ENCODE measurements around the gene IGSF9B. TPM values are rescaled to one million over a fixed set of nuclear protein-coding genes. Genes with fewer than 3 reads are reported as not detected.

Gene IGSF9B
- total RNA-seq, 1 experiment from 2014 or later = 10.1 TPM

GRCh38 chr11:133887692-133888332 is 69.0 kb downstream of the IGSF9B start:
- H3K4me1 ChIP-seq (ENCODE audit: insufficient read depth, low read length, poor library complexity, severe bottlenecking) = no peaks in the 10 kb centered on the region
- no peak for DNase-seq (ENCODE audit: low spot score)
- intact Hi-C loops (cut with micrococcal nuclease; ENCODE audit: unreplicated experiment) = no loop called here
- H3K4me3 ChIP-seq (ENCODE audit: low read depth, low read length, poor library complexity, severe bottlenecking) = no peak overlapping the region
- no peaks in the 10 kb centered on the region for H3K9me3 ChIP-seq (ENCODE audit: low read depth, low read length, poor library complexity, severe bottlenecking)
- CTCF ChIA-PET = no interaction called here
- BruUV-seq (replicated peaks) = no TSS peak
- no peak overlapping the region for H3K27ac ChIP-seq (ENCODE audit: low read depth, low read length, poor library complexity, severe bottlenecking)
- POLR2A ChIA-PET (ENCODE audit: low non-redundant PET) = no interaction called here
- TF ChIP-seq CTCF (conservative IDR thresholded peaks at IDR 0.05; ENCODE audit: low read depth, low read length) (no peak), EZH2 (IDR thresholded peaks at IDR 0.05; ENCODE audit: borderline replicate concordance, low read depth, low read length, poor library complexity, severe bottlenecking) (no peak)
- no peaks in the 10 kb centered on the region for H3K36me3 ChIP-seq (ENCODE audit: insufficient read depth, low read length, poor library complexity, severe bottlenecking)
- H3K27me3 ChIP-seq (replicated peaks; ENCODE audit: insufficient read depth, low read depth, low read length, poor library complexity) = peaks cover 10% of the 10 kb centered on the region

- Histone ChIP-seq H3K9me3 (ENCODE audit: low read depth, low read length, poor library complexity, severe bottlenecking) (no peaks in the 10 kb centered on the region), H3K4me3 (ENCODE audit: low read depth, low read length, poor library complexity, severe bottlenecking) (no peak overlapping the region), H3K27me3 (replicated peaks; ENCODE audit: insufficient read depth, low read depth, low read length, poor library complexity) (peaks cover 10% of the 10 kb centered on the region), H3K27ac (ENCODE audit: low read depth, low read length, poor library complexity, severe bottlenecking) (no peak overlapping the region), H3K36me3 (ENCODE audit: insufficient read depth, low read length, poor library complexity, severe bottlenecking) (no peaks in the 10 kb centered on the region), H3K4me1 (ENCODE audit: insufficient read depth, low read length, poor library complexity, severe bottlenecking) (no peaks in the 10 kb centered on the region)
- ChIA-PET POLR2A (ENCODE audit: low non-redundant PET) (no interaction called here), CTCF (no interaction called here)
- no TSS peak for BruUV-seq (replicated peaks)
- TF ChIP-seq EZH2 (IDR thresholded peaks at IDR 0.05; ENCODE audit: borderline replicate concordance, low read depth, low read length, poor library complexity, severe bottlenecking) = no peak
- intact Hi-C loops (cut with micrococcal nuclease; ENCODE audit: unreplicated experiment) = no loop called here
- DNase-seq (ENCODE audit: low spot score) = no peak
These were observed 70.7 kb downstream of the IGSF9B start for GRCh38 chr11:133886029-133886428.

- ChIA-PET CTCF (no interaction called here), POLR2A (ENCODE audit: low non-redundant PET) (no interaction called here)
- intact Hi-C loops (cut with micrococcal nuclease; ENCODE audit: unreplicated experiment) = no loop called here
- TF ChIP-seq EZH2 (IDR thresholded peaks at IDR 0.05; ENCODE audit: borderline replicate concordance, low read depth, low read length, poor library complexity, severe bottlenecking) (no peak), CTCF (conservative IDR thresholded peaks at IDR 0.05; ENCODE audit: low read depth, low read length) (no peak)
- Histone ChIP-seq H3K4me3 (ENCODE audit: low read depth, low read length, poor library complexity, severe bottlenecking) (no peak overlapping the region), H3K27ac (ENCODE audit: low read depth, low read length, poor library complexity, severe bottlenecking) (no peak overlapping the region), H3K27me3 (replicated peaks; ENCODE audit: insufficient read depth, low read depth, low read length, poor library complexity) (no peaks in the 10 kb centered on the region), H3K9me3 (ENCODE audit: low read depth, low read length, poor library complexity, severe bottlenecking) (peaks cover under 1% of the 10 kb centered on the region), H3K36me3 (ENCODE audit: insufficient read depth, low read length, poor library complexity, severe bottlenecking) (no peaks in the 10 kb centered on the region), H3K4me1 (ENCODE audit: insufficient read depth, low read length, poor library complexity, severe bottlenecking) (no peaks in the 10 kb centered on the region)
- no peak for DNase-seq (ENCODE audit: low spot score)
- BruUV-seq (replicated peaks) = no TSS peak
These were observed 84.6 kb downstream of the IGSF9B start for GRCh38 chr11:133872160-133872559.

- no peak overlapping the region for H3K4me3 ChIP-seq (ENCODE audit: low read depth, low read length, poor library complexity, severe bottlenecking)
- no TSS peak for BruUV-seq (replicated peaks)
- DNase-seq (ENCODE audit: low spot score) = no peak
- CTCF ChIA-PET = no interaction called here
- intact Hi-C loops (cut with micrococcal nuclease; ENCODE audit: unreplicated experiment) = no loop called here
- TF ChIP-seq EZH2 (IDR thresholded peaks at IDR 0.05; ENCODE audit: borderline replicate concordance, low read depth, low read length, poor library complexity, severe bottlenecking) (no peak), CTCF (conservative IDR thresholded peaks at IDR 0.05; ENCODE audit: low read depth, low read length) (no peak)
- POLR2A ChIA-PET (ENCODE audit: low non-redundant PET) = no interaction called here
- no peaks in the 10 kb centered on the region for H3K9me3 ChIP-seq (ENCODE audit: low read depth, low read length, poor library complexity, severe bottlenecking)
- H3K27ac ChIP-seq (ENCODE audit: low read depth, low read length, poor library complexity, severe bottlenecking) = no peak overlapping the region
- H3K27me3 ChIP-seq (replicated peaks; ENCODE audit: insufficient read depth, low read depth, low read length, poor library complexity) = no peaks in the 10 kb centered on the region
- no peaks in the 10 kb centered on the region for H3K4me1 ChIP-seq (ENCODE audit: insufficient read depth, low read length, poor library complexity, severe bottlenecking)
- no peaks in the 10 kb centered on the region for H3K36me3 ChIP-seq (ENCODE audit: insufficient read depth, low read length, poor library complexity, severe bottlenecking)
These were observed 89.3 kb downstream of the IGSF9B start for GRCh38 chr11:133867456-133867855.
